WERI-Rb-1 (cell line): ENCODE results near the gene AFG3L2.

Experiments used
- DNase-seq: peaks from one replicate; pipeline ENCODE4 v3.0.0-alpha.2; 2020
- H3K27ac ChIP-seq: fragments of 250-450 bp; sonication (Bioruptor Pico); 2 replicates; pipeline ENCODE4 v1.5.1; 2020; ENCODE audit warnings: mild to moderate bottlenecking, moderate library complexity
- H3K27me3 ChIP-seq: fragments of 250-450 bp; sonication (Bioruptor Pico); 2 replicates; pipeline ENCODE4 v1.5.1; 2021; ENCODE audit warnings: mild to moderate bottlenecking, low read depth, moderate library complexity; ENCODE audit not compliant: insufficient read depth, severe bottlenecking
- H3K36me3 ChIP-seq: fragments of 250-450 bp; sonication (Bioruptor Pico); 2 replicates; pipeline ENCODE4 v1.5.1; 2020; ENCODE audit warnings: mild to moderate bottlenecking, moderate library complexity
- H3K4me3 ChIP-seq: 2 replicates; pipeline ENCODE4 v1.5.1; 2011; ENCODE audit warnings: low read depth, mild to moderate bottlenecking, control low read depth, low read length
- H3K9me3 ChIP-seq: fragments of 250-450 bp; sonication (Bioruptor Pico); 2 replicates; pipeline ENCODE4 v1.5.1; 2021; ENCODE audit warnings: mild to moderate bottlenecking, moderate library complexity; ENCODE audit not compliant: severe bottlenecking
- TF ChIP-seq, protein P1 (sequence below): IDR thresholded peaks from 2 replicates; pipeline ENCODE4 v1.5.1; 2011; ENCODE audit warnings: low read depth, mild to moderate bottlenecking, control low read depth, inconsistent platforms, low read length

AFG3L2 gene

DNA sequence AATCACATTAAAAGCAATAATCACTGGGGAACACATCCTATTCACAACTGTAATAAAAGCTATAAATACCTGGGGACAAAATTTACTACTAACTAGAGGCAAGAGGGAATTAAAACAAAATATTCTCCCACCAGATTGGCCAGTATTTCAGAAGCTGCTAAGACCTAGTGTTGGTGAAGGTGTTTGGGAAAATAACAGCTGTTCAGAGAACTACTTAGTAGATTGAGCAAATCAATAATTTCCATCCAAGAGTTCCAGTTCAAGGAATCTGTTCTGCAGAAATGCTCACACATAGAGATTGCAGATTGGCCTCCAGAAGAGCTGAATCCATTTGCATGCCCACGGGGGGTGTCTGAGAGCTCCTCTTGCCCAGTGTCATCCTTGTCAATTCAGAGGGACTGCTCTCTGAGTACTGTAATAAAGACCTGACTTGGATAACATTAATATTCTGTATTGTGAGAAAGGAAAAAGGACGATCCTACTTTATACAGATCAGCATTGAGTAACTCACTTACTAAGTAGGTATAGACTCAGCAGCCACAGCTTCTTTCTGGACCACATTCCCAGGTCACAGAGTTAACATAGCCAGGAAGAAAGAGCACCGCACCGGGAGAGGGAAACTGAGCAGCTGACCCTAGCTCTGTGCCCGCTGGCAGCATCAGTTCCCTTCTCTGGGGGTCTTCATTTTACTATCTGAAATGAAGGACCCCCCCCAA lies 63.3 kb downstream of the AFG3L2 start:
- Histone ChIP-seq H3K27ac (no peak overlapping the region), H3K36me3 (peaks cover 22% of the 10 kb centered on the region), H3K9me3 (peaks cover 8% of the 10 kb centered on the region), H3K4me3 (no peak overlapping the region), H3K27me3 (no peaks in the 10 kb centered on the region)
- TF ChIP-seq, protein P1, sequence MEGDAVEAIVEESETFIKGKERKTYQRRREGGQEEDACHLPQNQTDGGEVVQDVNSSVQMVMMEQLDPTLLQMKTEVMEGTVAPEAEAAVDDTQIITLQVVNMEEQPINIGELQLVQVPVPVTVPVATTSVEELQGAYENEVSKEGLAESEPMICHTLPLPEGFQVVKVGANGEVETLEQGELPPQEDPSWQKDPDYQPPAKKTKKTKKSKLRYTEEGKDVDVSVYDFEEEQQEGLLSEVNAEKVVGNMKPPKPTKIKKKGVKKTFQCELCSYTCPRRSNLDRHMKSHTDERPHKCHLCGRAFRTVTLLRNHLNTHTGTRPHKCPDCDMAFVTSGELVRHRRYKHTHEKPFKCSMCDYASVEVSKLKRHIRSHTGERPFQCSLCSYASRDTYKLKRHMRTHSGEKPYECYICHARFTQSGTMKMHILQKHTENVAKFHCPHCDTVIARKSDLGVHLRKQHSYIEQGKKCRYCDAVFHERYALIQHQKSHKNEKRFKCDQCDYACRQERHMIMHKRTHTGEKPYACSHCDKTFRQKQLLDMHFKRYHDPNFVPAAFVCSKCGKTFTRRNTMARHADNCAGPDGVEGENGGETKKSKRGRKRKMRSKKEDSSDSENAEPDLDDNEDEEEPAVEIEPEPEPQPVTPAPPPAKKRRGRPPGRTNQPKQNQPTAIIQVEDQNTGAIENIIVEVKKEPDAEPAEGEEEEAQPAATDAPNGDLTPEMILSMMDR = no peak
- DNase-seq = no peak

GRCh38 chr18:12312976-12313375 lies 64.1 kb downstream of the AFG3L2 start:
- Histone ChIP-seq H3K27me3 (no peaks in the 10 kb centered on the region), H3K4me3 (no peak overlapping the region), H3K27ac (no peak overlapping the region), H3K9me3 (peaks cover 8% of the 10 kb centered on the region), H3K36me3 (peaks cover 22% of the 10 kb centered on the region)
- no peak for DNase-seq
- TF ChIP-seq, protein P1 = no peak

DNA sequence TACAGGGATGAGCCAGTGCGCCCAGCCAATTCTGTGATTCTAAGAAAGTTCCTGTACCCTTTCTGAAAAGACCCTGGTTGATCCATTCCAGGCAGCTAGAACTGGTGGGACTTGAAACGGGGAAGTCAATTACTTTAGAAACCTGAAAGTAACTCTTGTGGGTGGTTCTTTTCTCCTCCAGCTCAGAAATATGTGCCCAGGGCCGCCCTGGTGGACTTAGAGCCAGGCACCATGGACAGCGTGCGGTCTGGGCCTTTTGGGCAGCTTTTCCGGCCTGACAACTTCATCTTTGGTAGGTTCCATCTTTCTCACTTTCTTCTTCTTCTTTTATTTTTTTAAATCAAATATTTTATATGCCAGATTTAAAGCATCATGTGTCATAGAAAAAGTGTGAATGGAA lies 66.3 kb downstream of the AFG3L2 start:
- Histone ChIP-seq H3K9me3 (peaks cover 8% of the 10 kb centered on the region), H3K27ac (no peak overlapping the region), H3K36me3 (peaks cover 22% of the 10 kb centered on the region), H3K27me3 (no peaks in the 10 kb centered on the region), H3K4me3 (no peak overlapping the region)
- TF ChIP-seq, protein P1 = no peak
- no peak for DNase-seq

DNA sequence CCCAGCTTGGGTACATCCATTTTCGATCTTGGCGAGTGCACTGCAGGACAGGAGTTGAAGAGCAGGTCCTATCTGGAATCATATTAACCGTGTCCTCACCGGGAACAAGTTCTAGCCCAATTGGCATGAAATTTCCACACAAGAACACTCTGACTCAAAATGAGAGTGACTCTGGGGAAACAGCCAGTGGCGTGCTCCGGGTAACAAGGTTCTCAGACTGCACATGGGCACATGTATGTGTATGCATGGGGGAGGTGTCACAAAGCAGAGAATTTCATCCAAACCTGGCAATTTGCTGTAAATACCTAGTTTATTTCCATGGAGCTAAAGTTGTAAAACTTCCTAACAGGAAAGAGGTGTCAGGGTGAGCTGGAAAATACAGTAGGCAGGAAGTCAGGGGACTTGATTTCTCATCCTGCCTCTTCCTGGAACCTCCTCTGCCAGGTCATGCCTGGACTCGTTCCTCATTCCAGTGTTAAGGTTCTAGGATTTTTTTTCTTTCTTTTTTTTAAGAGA lies 67.3 kb downstream of the AFG3L2 start:
- DNase-seq = no peak
- Histone ChIP-seq H3K36me3 (peaks cover 22% of the 10 kb centered on the region), H3K9me3 (peaks cover 8% of the 10 kb centered on the region), H3K27me3 (no peaks in the 10 kb centered on the region), H3K27ac (no peak overlapping the region), H3K4me3 (no peak overlapping the region)
- TF ChIP-seq, protein P1 = no peak

DNA sequence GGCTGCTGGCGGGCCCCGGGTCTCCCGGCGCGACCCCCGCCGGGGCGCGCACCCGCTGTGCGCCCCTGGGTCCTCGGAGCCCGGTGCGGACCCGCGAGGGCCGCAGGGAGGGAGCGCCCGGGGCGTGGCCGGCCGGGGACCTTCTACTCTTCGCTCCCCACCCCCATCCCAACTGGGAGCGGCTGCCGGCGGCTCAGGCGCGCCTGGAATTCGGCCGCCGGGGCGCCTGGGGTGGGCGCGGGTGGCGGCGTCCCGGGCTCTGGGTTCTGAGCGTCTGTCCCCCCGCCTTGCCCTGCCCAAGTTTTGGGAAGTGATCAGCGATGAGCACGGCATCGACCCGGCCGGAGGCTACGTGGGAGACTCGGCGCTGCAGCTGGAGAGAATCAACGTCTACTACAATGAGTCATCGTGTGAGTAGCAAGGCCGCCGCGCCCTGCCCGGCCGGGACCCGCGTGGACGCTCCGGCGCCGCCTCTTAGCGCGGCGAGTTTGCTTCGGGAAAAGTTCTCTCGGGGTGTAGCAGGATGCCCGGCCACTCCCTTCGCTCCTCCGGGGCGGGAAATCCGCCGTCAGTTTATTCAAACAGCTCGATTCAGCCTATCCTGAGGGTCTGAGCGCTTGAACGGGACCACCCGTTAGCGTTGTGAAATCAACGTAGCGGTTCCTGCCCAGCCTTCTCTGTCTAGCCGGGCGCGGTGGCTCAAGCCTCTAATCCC lies 68.5 kb downstream of the AFG3L2 start:
- Histone ChIP-seq H3K36me3 (peaks cover 22% of the 10 kb centered on the region), H3K27me3 (no peaks in the 10 kb centered on the region), H3K4me3 (peak overlapping the region; percentile 86), H3K9me3 (peaks cover 8% of the 10 kb centered on the region), H3K27ac (0 out of 2 replicates have a peak overlapping the region, but pooled peaks have one; percentile 26)
- TF ChIP-seq, protein P1 = no peak
- peak; percentile 48 for DNase-seq
